ENCODE measurements around the gene RAB11FIP3. TPM values are rescaled to one million over a fixed set of nuclear protein-coding genes. Genes with fewer than 3 reads are reported as not detected.

RAB11FIP3 gene
- total and polyA plus RNA-seq, 9 donors: 18.0 to 58.1 (median 38.1) TPM

GRCh38 chr16:557463-558297 is 132.2 kb downstream of the RAB11FIP3 start:
- Histone ChIP-seq H3K27me3 (peaks cover 3% of the 10 kb centered on the region), H3K36me3 (no peaks in the 10 kb centered on the region), H3K4me1 (ENCODE audit: insufficient read depth) (no peaks in the 10 kb centered on the region), H3K9me3 (no peaks in the 10 kb centered on the region), H3K27ac (no peak overlapping the region), H3K4me3 (no peak overlapping the region)
- intact Hi-C loops (cut with DNase I): no loop called here
- no peak for TF ChIP-seq POLR2A (IDR thresholded peaks at IDR 0.05)
- no peak for TF ChIP-seq EP300 (IDR thresholded peaks at IDR 0.05)
- no peak for TF ChIP-seq CTCF (IDR thresholded peaks at IDR 0.05)
- DNase-seq: no peak
- 84 to 92% (median 87%) methylated on average over 23 of the region's 23 CpGs for WGBS, 3 donors

- Histone ChIP-seq H3K36me3 (no peaks in the 10 kb centered on the region), H3K4me3 (no peak overlapping the region), H3K4me1 (ENCODE audit: insufficient read depth) (no peaks in the 10 kb centered on the region), H3K27me3 (peaks cover 3% of the 10 kb centered on the region), H3K27ac (no peak overlapping the region), H3K9me3 (no peaks in the 10 kb centered on the region)
- 44 to 53% (median 47%) methylated on average over 20 to 22 of the region's 22 CpGs for WGBS, 3 donors
- TF ChIP-seq EP300 (IDR thresholded peaks at IDR 0.05): no peak
- TF ChIP-seq CTCF (IDR thresholded peaks at IDR 0.05): no peak
- TF ChIP-seq POLR2A (IDR thresholded peaks at IDR 0.05): no peak
- DNase-seq: peak in 1 of 5 donors; percentile 59
- intact Hi-C loops (cut with DNase I): no loop called here
Observed at GRCh38 chr16:558298-559020, 133.0 kb downstream of the RAB11FIP3 start.

GRCh38 chr16:559021-559380 is 133.6 kb downstream of the RAB11FIP3 start:
- Histone ChIP-seq H3K4me1 (ENCODE audit: insufficient read depth) (no peaks in the 10 kb centered on the region), H3K4me3 (no peak overlapping the region), H3K27ac (no peak overlapping the region), H3K27me3 (peaks cover 3% of the 10 kb centered on the region), H3K36me3 (no peaks in the 10 kb centered on the region), H3K9me3 (no peaks in the 10 kb centered on the region)
- 61 to 68% (median 62%) methylated on average over 14 to 15 of the region's 15 CpGs for WGBS, 3 donors
- TF ChIP-seq POLR2A (IDR thresholded peaks at IDR 0.05) (no peak), CTCF (IDR thresholded peaks at IDR 0.05) (no peak), EP300 (IDR thresholded peaks at IDR 0.05) (no peak)
- intact Hi-C loops (cut with DNase I): no loop called here
- no peak for DNase-seq

- Histone ChIP-seq H3K4me1 (ENCODE audit: insufficient read depth) (no peaks in the 10 kb centered on the region), H3K27me3 (peaks cover 3% of the 10 kb centered on the region), H3K4me3 (no peak overlapping the region), H3K36me3 (no peaks in the 10 kb centered on the region), H3K9me3 (no peaks in the 10 kb centered on the region), H3K27ac (no peak overlapping the region)
- intact Hi-C loops (cut with DNase I): no loop called here
- 8 to 10% (median 9%) methylated on average over 34 to 62 of the region's 62 CpGs for WGBS, 3 donors
- TF ChIP-seq EP300 (IDR thresholded peaks at IDR 0.05) (no peak), CTCF (IDR thresholded peaks at IDR 0.05) (no peak), POLR2A (IDR thresholded peaks at IDR 0.05) (no peak)
- no peak for DNase-seq
Observed at GRCh38 chr16:559411-560203, 134.2 kb downstream of the RAB11FIP3 start.

Data from ovary (tissue), 9 donors.